GM04504 (cell line): ENCODE results near the gene MYH16.
"Not testable (repeated sequence)": the region's sequence is repeated elsewhere in the genome, so short reads cannot be mapped to it uniquely, and the experiment has no call there.

Source experiments
- DNase-seq: peaks from one replicate; pipeline ENCODE4 v3.0.0-alpha.2; 2012; ENCODE audit warnings: low read depth

MYH16 gene

DNA sequence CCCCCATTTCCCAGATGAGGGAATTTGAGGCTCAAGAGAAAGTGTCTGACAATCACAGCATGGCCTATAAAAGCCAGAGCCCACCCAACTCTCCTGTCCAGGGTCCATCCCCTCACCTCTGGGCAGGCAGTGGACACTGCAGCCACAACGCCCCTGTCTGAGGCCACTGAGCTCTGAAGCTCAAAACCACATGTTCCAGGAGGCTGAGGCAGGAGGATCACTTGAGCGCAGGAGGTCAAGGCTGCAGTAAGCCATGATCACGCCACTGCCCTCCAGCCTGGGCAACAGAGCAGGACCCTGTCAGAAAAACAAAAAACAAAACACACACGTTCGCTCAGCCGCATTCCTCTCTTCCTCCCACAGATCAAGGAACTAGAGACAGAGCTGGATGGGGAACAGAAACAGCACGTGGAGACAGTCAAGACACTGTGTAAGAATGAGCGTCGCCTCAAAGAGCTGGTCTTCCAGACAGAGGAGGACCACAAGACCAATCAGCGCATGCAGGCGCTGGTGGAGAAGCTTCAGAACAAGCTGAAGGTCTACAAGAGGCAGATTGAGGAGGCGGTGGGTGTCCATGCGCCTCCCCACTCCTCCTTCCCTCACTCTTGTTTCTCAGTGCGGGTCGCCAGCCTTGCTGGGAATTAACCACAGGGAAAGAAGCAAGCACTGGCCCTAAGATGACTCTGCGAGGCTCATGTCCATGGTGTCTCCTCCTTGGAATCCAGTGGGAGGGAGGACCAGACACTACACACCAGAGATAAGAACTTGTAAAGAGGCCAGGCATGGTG lies 33.0 kb downstream of the MYH16 start:
- no peak for DNase-seq

DNA sequence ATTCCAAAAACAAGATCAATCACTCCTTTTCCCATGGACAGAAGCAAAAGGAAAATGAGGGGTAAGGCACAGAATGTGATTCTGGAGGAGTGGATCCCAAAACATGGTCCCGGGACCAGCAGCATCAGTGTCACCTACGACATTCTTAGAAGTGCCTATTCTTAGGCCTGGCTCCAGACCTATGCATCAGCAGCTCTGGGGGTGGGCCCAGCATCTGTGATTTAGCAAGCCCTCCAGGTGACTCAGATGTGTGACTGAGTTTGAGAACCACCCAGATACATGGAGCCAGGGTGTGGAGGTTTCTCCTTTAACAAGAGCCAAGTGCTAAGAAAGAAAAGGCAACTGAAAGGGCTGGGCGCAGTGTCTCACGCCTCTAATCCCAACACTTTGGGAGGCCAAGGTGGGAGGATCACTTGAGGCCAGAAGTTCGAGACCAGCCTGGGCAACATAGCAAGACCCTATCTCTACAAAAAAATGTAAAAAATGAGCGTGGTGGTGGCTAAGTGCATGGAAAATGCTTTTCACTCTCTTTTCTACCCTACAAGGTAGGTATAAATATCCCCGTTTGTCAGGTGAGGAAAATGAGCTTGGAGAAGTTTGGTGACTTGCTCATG lies 35.9 kb downstream of the MYH16 start:
- peak; percentile 17 for DNase-seq

DNA sequence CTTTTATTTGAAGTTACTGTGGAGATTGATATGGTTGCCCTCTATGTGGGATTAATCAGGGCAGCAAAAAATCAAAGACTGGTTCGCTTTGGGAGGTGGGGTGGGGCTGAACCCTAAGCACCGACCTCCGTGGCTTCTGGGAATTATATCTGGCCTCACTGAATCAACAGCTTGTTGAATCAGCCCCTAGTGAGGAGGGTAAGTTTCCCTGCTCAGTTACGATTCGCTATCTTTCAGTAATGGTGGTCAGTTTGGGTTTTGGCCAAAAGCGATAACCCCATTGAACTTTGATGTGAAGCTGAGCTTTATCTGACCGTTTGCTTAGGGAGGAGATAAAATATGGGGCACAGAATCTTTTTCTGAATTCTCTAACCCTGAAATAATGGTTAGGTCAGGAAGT lies 36.5 kb downstream of the MYH16 start:
- DNase-seq, result no peak

DNA sequence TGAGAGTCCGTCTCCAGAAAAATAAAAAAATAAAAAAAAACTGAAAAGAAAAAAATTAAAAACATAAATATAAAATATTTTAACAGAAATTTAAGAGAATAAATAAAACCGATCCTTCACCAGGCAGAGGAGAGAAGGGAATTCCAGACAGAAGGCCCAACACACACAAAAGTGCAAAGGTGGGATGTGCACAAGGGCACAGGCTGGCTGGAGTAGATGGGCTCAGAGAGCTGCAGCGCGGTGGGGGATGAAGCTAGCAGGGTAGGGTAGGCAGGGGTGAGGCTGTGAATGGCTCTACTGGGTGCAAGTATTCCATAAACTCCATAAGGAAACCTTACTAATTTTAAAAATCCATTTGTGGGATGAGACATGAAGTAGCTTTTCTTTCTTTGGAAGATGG lies 37.4 kb downstream of the MYH16 start:
- no peak for DNase-seq

DNA sequence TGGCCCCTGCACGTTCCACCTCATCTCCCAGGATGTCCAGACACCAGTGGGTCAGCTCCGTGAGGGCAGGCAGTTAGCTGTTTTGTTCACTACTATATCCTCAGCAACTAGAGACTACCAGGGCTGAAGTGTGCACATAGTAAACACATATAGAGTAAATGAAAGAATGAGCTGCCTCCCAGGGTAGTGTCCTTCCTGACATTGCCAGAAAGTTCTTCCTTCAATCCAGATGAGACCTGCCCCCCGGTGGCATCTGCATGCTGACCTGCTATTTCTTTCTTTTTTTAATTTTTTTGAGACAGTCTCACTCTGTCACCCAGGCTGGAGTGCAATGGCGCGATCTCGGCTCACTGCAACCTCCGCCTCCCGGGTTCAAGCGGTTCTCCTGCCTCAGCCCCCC lies 39.1 kb downstream of the MYH16 start:
- no peak for DNase-seq

DNA sequence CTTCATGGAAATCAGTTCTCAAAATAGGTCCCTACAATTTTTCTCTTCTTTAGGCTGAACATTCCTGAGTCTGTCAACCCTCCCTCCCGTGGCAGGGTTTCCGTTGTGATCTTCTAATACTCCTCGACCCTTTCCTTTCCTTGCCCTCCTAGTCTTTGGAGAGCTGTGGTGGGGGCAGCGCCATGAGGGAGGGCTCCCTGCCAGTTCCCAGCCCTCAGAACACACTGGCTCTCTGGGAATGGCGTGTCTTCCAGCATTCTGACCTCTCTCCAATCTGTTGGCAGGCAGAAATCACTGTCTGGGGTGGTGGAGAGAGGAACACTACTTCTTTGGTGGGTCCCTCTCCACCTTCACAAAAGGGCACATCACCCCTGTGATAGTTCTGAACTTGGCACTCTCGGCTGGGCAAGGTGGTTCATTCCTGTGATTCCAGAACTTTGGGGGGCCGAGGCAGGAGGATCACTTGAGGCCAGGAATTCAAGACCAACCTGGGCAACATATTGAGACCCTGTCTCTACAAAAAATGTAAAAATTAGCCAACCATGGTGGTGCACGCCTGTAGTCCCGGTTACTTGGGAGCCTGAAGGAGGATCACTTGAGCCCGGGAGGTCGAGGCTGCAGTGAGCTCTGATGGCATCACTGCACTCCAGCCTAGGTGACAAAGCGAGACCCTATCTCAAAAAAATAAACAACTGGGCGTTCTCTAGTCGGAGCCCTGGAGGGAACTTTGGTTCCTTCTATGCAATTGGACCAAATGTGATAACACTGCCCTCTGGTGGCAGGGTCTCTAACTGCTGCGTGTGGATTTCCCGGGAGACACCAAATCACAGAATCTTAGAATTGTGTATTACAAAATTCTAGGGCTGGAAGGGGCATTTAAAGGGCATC lies 39.9 kb downstream of the MYH16 start:
- peak; percentile 24 for DNase-seq

DNA sequence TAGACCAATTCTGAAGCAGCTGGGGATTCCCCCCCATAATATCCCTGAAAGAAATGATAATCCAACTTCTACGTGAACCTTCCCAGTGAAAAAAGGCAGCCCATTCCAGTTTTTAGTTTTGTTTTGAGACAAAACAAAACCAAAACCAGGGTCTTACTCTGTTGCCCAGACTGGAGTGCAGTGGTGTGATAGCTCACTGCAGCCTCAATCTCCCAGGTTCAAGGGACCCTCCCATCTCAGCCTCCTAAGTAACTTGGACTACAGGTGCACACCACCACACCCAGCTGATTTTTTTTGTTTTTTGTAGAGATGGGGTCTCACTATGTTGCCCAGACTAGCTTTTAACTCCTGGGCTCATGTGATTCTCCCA lies 40.5 kb downstream of the MYH16 start:
- DNase-seq, result no peak

DNA sequence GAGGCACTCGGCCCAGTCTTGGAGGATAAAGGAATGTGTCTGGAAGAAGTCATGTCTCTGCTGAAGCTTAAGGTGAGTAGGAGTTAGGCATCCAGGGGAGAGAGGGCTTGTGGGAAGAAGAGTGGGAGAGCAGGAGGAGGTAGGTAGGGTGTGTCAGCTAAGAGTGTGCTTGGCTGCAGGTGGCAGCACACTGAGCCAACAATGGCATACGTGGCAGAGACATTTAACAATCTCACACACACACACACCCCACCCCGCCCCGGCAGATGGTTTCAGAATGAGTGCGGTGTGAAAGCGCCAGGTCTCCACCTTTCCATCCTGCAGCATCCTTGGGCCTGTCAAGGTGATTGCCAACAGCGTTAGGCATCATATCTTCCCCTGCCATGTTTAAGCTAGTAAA lies 41.9 kb downstream of the MYH16 start:
- DNase-seq, result no peak

DNA sequence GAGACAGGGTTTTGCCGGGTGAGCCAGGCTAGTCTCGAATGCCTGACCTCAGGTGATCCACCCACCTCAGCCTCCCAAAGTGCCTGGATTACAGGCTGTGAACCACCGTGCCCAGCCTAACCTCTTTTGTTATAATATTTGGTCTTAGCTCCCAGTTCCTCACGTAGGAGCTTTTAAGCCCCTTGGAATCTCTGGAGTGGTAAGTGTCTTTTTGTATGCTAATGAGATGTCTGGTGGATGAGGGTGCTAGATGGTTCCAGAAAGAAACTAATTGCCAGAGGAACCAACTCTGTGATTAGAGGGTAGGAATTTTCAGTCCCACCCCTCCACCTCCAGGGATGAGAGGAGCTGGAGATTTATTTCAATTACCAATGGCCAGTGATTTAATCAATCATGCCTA lies 47.7 kb downstream of the MYH16 start:
- no peak for DNase-seq

DNA sequence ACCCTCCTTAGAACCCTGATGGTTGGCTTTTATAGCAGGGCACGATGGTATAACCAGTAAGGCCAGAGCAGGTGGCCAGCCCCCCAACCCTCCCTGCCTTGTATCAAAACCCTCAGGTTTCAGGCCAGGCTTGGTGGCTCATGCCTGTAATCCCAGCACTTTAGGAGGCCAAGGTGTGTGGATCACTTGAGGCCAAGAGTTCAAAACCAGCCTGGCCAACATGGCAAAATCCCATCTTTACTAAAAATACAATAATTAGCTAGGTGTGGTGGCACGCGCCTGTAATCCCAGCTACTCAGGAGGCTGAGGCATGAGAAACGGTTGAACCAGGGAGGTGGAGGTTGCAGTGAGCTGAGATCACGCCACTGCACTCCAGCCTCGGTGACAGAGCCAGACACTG lies 50.0 kb downstream of the MYH16 start:
- DNase-seq, result not testable (repeated sequence)

DNA sequence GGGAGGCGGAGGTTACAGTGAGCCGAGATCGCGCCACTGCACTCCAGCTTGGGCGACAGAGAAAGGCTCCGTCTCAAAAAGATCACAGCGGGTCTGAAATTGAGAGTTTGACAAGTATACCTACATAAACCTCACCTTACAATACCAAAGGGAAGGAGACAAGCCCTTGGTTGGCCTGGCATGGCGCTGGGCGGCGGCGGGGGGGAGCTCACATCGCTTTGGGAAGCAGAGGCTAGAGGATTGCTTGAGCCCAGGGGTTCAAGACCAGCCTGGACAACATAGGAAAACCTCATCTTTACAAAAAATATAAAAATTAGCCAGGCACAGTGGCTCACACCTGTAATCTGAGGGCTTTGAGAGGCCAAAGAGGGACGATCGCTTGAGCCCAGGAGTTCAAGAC lies 51.9 kb downstream of the MYH16 start:
- no peak for DNase-seq

DNA sequence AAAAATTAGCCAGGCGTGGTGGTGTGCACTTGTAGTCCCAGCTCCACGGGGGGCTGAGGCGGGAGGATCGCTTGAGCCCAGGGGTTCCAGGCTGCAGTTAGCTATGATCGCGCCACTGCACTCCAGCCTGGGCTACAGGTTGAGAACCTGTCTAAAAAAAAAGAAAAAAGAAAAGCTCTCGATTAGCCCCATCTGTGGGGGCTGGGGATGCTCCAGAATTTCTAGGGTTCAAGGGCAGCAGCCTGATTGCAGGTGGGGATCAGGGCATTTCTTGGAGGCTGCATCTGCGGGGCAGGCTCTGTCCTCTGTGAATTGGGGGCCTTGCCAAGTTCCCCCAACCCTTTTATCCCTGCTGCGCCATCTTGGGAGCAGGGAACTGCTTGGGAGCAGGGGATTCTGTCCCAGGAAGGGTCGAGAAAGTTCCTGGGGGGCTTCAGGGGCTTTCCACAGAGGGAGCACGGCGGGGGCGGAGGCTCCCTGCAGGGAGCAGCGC lies 52.4 kb downstream of the MYH16 start:
- no peak for DNase-seq

DNA sequence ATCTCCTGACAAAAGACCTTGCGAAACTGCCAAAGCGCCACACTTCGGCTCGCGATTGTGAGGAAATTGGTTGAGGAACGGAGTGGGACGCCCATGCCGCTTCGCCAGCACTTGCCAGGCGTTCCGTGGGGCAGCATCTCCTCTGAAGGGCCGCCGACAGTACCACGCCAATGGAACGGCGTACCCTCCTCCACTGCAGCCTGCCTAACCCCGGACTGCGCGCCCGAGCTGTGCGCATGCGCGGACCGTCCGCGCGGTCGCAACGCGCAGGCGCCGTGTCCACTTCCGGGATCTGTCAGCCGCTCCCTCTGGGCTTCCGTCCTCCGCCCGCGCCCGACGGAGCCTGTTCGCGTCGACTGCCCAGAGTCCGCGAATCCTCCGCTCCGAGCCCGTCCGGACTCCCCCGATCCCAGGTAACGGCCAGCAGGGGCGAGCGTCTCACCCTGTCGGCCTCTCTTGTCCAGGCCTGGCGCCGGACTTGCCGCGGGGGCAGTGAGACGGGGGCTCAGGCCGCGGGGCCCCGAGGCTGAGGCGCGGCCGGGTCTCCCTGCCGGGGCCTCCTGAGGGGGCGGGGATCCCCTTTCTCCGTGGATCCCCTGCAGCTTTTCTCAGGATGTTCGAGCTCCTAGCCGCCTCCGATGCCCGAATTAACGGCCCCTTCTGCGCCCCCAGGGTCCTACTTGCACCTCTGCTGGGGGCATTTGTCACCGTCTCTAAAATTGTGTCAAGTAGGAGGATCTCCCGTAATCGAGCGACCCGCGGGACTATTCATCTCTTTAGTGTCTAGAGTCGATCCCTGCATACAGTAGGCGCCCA lies 53.2 kb downstream of the MYH16 start, which contains the start of gene ARPC1A:
ARPC1A (plus strand) TSS at position 307 of the 816 bp plus-strand sequence. CDS start 7,456 bp downstream, outside the sequence.
- peak; percentile 87 for DNase-seq

DNA sequence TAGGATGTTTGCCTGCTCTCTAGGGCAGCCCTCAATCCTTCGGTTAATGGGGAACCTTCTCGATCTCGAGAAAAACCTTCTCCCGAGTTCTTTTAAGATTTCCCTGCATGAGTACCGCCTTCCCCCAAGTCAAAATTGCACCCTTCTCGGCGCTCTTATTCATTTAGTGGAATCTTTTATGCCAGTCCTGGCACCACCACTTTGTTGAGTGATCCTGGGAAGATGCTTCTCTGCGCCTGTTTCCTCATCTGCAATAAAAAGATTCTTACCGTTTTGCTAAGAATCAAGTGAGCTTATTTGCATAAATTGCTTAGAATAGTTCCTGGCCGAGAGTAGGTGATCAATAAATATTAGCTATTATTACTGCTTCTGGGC lies 53.8 kb downstream of the MYH16 start:
- DNase-seq, result no peak

DNA sequence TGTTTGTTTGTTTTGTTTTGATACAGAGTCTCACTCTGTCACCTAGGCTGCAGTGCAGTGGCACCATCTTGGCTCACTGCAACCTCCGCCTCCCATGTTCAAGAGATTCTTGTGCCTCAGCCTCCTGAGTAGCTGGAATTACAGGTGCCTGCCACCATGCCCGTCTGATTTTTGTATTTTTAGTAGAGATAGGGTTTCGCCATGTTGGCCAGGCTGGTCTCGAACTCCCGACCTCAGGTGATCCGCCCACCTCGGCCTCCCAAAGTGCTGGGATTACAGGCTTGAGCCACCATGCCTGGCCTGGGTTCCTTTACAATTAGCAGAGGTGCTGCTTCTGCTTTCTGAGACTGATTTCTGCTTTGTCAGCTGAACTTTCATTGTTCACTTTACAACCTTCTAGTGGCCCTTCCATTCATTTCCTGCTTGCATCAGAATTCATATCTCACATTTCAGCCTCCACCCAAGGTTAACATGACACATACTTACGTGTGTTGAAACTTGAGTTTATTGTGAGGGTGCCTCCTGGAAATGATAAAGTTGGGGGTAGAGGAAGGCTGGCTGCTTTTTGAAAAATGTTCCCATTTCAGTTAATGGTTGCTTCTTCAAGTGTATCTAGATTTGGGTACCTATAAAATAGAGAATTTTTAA lies 57.8 kb downstream of the MYH16 start:
- peak; percentile 64 for DNase-seq

DNA sequence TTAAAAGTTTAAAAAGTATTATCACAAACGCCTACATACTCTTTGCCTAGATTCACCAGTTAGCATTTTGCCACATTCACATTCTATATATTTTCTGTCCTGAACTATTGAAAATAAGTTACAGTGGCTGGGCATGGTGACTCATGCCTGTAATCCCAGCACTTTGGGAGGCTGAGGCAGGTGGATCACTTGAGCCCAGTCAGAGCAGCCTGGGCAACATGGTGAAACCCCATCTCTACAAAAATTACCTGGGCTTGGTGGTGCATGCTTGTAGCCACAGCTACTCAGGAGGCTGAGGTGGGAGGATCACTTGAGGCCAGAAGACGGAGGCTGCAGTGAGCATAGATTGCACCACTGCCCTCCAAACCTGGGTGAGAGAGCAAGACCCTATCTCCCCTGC lies 58.4 kb downstream of the MYH16 start:
- DNase-seq, result no peak

DNA sequence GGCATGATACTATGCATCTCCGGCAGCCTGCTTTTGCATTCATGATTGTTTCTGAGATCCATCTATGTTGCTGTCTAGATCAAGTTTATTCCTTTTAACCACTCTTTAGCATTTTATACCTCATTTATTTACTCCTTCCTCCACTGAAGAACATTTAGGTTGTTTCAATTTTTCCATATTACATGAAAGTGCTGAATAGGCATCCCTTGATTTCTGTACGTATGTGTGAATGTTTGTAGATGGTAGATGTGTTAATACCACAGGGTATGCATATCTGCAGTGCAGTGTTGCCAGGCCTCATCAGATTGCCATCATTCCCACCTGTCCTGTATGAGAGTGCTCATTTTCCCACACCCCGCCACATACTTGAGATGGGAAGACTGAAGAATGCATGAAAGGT lies 67.0 kb downstream of the MYH16 start:
- no peak for DNase-seq

DNA sequence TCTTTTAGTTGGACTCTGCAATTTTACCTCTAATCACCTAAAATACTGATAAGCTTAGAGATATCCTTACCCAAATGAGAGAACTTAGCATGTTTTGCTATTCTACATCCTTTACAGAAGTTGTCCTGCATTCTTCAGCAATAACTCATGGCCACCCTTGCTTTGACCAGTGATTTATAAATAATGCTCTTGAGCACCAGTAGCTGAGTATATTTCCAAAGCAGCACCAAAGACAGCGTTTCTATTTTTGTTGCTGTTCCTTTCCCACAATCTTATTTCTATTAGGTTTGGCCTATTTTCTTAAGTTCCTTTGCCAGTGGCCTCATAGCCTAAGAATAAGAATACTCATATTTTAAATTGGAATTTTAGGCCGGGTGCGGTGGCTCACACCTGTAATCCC lies 68.0 kb downstream of the MYH16 start:
- DNase-seq, result no peak

DNA sequence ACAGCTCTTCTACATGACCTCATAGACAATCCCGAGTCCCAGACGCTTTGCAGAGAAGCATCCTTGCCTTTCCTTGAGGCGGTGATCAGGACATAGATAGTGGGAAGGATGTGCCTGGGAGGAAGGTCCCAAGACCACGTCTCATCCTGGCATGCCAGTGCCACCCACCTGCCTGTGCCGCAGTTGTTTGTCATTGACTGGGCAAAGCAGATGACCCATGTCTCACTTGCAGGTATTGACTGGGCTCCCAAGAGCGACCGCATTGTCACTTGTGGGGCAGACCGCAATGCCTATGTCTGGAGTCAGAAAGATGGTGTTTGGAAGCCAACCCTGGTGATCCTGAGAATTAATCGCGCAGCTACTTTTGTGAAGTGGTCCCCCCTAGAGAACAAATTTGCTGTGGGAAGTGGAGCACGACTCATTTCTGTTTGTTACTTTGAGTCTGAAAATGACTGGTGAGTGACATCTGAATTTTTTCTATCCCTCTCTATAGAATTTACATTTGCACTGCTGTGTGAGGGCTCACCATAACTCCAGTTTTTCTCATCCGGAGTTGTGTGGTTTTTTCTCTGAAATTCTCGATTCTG lies 71.5 kb downstream of the MYH16 start:
- no peak for DNase-seq

DNA sequence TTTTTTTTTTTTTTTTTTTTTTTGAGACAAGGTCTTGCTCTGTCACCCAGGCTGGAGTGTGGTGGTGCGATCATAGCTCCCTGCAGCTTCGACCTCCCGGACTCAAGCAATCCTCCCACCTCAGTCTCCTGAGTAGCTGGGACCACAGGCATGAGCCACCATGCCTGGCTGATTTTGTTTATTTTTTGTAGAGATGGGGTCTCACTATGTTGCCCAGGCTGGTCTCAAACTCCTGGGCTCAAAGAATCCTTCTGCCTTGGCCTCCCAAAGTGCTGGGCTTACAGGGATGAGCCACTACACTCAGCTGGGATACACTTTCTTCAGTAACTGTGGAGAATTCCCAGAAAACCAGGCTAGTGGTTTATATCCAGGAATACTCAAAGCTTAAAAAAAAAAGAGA lies 78.0 kb downstream of the MYH16 start:
- not testable (repeated sequence) for DNase-seq

DNA sequence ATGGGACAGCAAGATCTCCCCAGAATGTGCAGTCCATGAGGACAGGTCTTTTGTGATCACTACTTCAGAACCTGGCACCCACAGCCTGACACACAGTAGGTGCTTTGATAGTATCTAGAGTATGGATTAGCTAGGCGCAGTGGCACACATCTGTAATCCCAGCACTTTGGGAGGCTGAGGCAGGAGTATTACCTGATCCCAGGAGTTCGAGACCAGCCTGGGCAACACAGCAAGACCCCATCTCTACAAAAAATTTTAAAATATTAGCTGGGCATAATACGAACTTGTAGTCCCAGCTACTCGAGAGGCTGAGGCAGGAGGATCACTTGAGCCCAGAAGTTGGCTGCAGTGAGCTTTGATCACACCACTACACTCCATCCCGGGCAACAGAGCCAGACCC lies 79.6 kb downstream of the MYH16 start:
- no peak for DNase-seq
